Measurements from ENCODE around the gene ZNF554.
"Not testable (repeated sequence)": the region's sequence is repeated elsewhere in the genome, so short reads cannot be mapped to it uniquely, and the experiment has no call there.

- not testable (repeated sequence) for TF ChIP-seq CTCF (conservative IDR thresholded peaks at IDR 0.05; ENCODE audit: low read length); EZH2phosphoT487 (IDR thresholded peaks at IDR 0.05; ENCODE audit: borderline replicate concordance)
Observed at GRCh38 chr19:2792666-2793065, 27.0 kb upstream of the ZNF554 start.
